T-helper 1 cell treated with Interleukin-12 subunit alpha and Interleukin-12 subunit beta and Interleukin-4 antibody, amounts not matched to agents 30 μg/mL and 1 μg/mL, for 36 hours (primary cell): ENCODE results near the gene EDN3.

Source experiments
- H3K27ac Mint-ChIP-seq: one replicate; pipeline ENCODE4 v1.8.0; 2021; ENCODE audit warnings: mild to moderate bottlenecking, mixed read lengths
- H3K27me3 Mint-ChIP-seq: one replicate; pipeline ENCODE4 v1.8.0; 2021; ENCODE audit warnings: low read depth, mixed read lengths
- H3K36me3 Mint-ChIP-seq: one replicate; pipeline ENCODE4 v1.8.0; 2021; ENCODE audit warnings: low read depth, mixed read lengths
- H3K4me1 Mint-ChIP-seq: one replicate; pipeline ENCODE4 v1.8.0; 2021; ENCODE audit warnings: low read depth, mixed read lengths
- H3K4me3 Mint-ChIP-seq: one replicate; pipeline ENCODE4 v1.8.0; 2021; ENCODE audit warnings: mild to moderate bottlenecking, moderate library complexity, mixed read lengths
- H3K9me3 Mint-ChIP-seq: one replicate; pipeline ENCODE4 v1.8.0; 2021; ENCODE audit warnings: mixed read lengths

The EDN3 gene

GRCh38 chr20:59300333-59301081, at the start of gene EDN3:
Gene EDN3 (plus strand): TSS chr20:59300611. CDS start chr20:59300813, 202 bp downstream.
- no peak within 1 kb of the TSS for H3K27ac Mint-ChIP-seq
- H3K4me3 Mint-ChIP-seq = no peak within 1 kb of the TSS
- H3K9me3 Mint-ChIP-seq = no peaks in the 10 kb centered on the region
- H3K27me3 Mint-ChIP-seq = peaks cover 79% of the 10 kb centered on the region
- H3K4me1 Mint-ChIP-seq = no peaks in the 10 kb centered on the region
- no peaks in the 10 kb centered on the region for H3K36me3 Mint-ChIP-seq

GRCh38 chr20:59253325-59253724, 47.1 kb upstream of the EDN3 start:
- H3K9me3 Mint-ChIP-seq = peaks cover 24% of the 10 kb centered on the region

GRCh38 chr20:59253779-59254319, 46.6 kb upstream of the EDN3 start:
- no peaks in the 10 kb centered on the region for H3K27me3 Mint-ChIP-seq
- H3K4me1 Mint-ChIP-seq = peaks cover 49% of the 10 kb centered on the region
- H3K4me3 Mint-ChIP-seq = peak overlapping the region; percentile 71
- H3K27ac Mint-ChIP-seq = peak overlapping the region; percentile 80
- peaks cover 24% of the 10 kb centered on the region for H3K9me3 Mint-ChIP-seq
- peaks cover 34% of the 10 kb centered on the region for H3K36me3 Mint-ChIP-seq

More at GRCh38 chr20:59253325-59253724, 47.1 kb upstream of the EDN3 start:
- no peaks in the 10 kb centered on the region for H3K27me3 Mint-ChIP-seq
- H3K27ac Mint-ChIP-seq = peak overlapping the region; percentile 80
- H3K36me3 Mint-ChIP-seq = peaks cover 36% of the 10 kb centered on the region
- no peak overlapping the region for H3K4me3 Mint-ChIP-seq
- peaks cover 46% of the 10 kb centered on the region for H3K4me1 Mint-ChIP-seq

- Mint-ChIP-seq H3K4me3 (no peak overlapping the region), H3K9me3 (peaks cover 21% of the 10 kb centered on the region), H3K36me3 (peaks cover 29% of the 10 kb centered on the region), H3K27me3 (peaks cover 4% of the 10 kb centered on the region), H3K4me1 (peaks cover 52% of the 10 kb centered on the region), H3K27ac (no peak overlapping the region)
Observed at GRCh38 chr20:59255256-59255655, 45.2 kb upstream of the EDN3 start.

- Mint-ChIP-seq H3K36me3 (peaks cover 10% of the 10 kb centered on the region), H3K27ac (peak overlapping the region; percentile 62), H3K27me3 (peaks cover 16% of the 10 kb centered on the region), H3K4me1 (peaks cover 34% of the 10 kb centered on the region), H3K9me3 (no peaks in the 10 kb centered on the region), H3K4me3 (peak overlapping the region; percentile 33)
Observed at GRCh38 chr20:59258221-59258621, 42.2 kb upstream of the EDN3 start.

- H3K27me3 Mint-ChIP-seq = peaks cover 33% of the 10 kb centered on the region
- no peaks in the 10 kb centered on the region for H3K9me3 Mint-ChIP-seq
- no peak overlapping the region for H3K27ac Mint-ChIP-seq
- H3K36me3 Mint-ChIP-seq = peaks cover 5% of the 10 kb centered on the region
- H3K4me1 Mint-ChIP-seq = peaks cover 22% of the 10 kb centered on the region
- no peak overlapping the region for H3K4me3 Mint-ChIP-seq
Observed at GRCh38 chr20:59259946-59260345, 40.5 kb upstream of the EDN3 start.

- H3K27ac Mint-ChIP-seq = no peak overlapping the region
- peaks cover 71% of the 10 kb centered on the region for H3K27me3 Mint-ChIP-seq
- no peak overlapping the region for H3K4me3 Mint-ChIP-seq
- no peaks in the 10 kb centered on the region for H3K36me3 Mint-ChIP-seq
- no peaks in the 10 kb centered on the region for H3K9me3 Mint-ChIP-seq
- H3K4me1 Mint-ChIP-seq = peaks cover 9% of the 10 kb centered on the region
Observed at GRCh38 chr20:59265298-59265697, 35.1 kb upstream of the EDN3 start.

GRCh38 chr20:59268870-59269269, 31.5 kb upstream of the EDN3 start:
- Mint-ChIP-seq H3K27me3 (peaks cover 56% of the 10 kb centered on the region), H3K4me3 (no peak overlapping the region), H3K27ac (no peak overlapping the region), H3K36me3 (no peaks in the 10 kb centered on the region), H3K4me1 (peaks cover 15% of the 10 kb centered on the region), H3K9me3 (no peaks in the 10 kb centered on the region)

GRCh38 chr20:59269411-59270025, 30.9 kb upstream of the EDN3 start:
- Mint-ChIP-seq H3K27ac (no peak overlapping the region), H3K9me3 (no peaks in the 10 kb centered on the region), H3K4me1 (peaks cover 22% of the 10 kb centered on the region), H3K27me3 (peaks cover 56% of the 10 kb centered on the region), H3K4me3 (no peak overlapping the region), H3K36me3 (no peaks in the 10 kb centered on the region)

GRCh38 chr20:59270380-59270779, 30.0 kb upstream of the EDN3 start:
- Mint-ChIP-seq H3K27ac (no peak overlapping the region), H3K4me3 (no peak overlapping the region), H3K9me3 (no peaks in the 10 kb centered on the region), H3K4me1 (peaks cover 22% of the 10 kb centered on the region), H3K36me3 (no peaks in the 10 kb centered on the region), H3K27me3 (peaks cover 47% of the 10 kb centered on the region)

- Mint-ChIP-seq H3K27me3 (peaks cover 37% of the 10 kb centered on the region), H3K4me1 (peaks cover 22% of the 10 kb centered on the region), H3K36me3 (no peaks in the 10 kb centered on the region), H3K9me3 (no peaks in the 10 kb centered on the region), H3K4me3 (peak overlapping the region; percentile 16), H3K27ac (peak overlapping the region; percentile 34)
Observed at GRCh38 chr20:59273739-59274357, 26.6 kb upstream of the EDN3 start.

- Mint-ChIP-seq H3K36me3 (no peaks in the 10 kb centered on the region), H3K27me3 (peaks cover 40% of the 10 kb centered on the region), H3K27ac (no peak overlapping the region), H3K9me3 (no peaks in the 10 kb centered on the region), H3K4me3 (no peak overlapping the region), H3K4me1 (peaks cover 13% of the 10 kb centered on the region)
Observed at GRCh38 chr20:59276938-59277337, 23.5 kb upstream of the EDN3 start.

GRCh38 chr20:59284470-59284869, 15.9 kb upstream of the EDN3 start:
- peaks cover 29% of the 10 kb centered on the region for H3K27me3 Mint-ChIP-seq
- no peaks in the 10 kb centered on the region for H3K36me3 Mint-ChIP-seq
- H3K4me1 Mint-ChIP-seq = no peaks in the 10 kb centered on the region
- H3K27ac Mint-ChIP-seq = no peak overlapping the region
- no peak overlapping the region for H3K4me3 Mint-ChIP-seq
- H3K9me3 Mint-ChIP-seq = no peaks in the 10 kb centered on the region

GRCh38 chr20:59289994-59290393, 10.4 kb upstream of the EDN3 start:
- peaks cover 18% of the 10 kb centered on the region for H3K27me3 Mint-ChIP-seq
- no peaks in the 10 kb centered on the region for H3K4me1 Mint-ChIP-seq
- H3K9me3 Mint-ChIP-seq = no peaks in the 10 kb centered on the region
- H3K4me3 Mint-ChIP-seq = no peak overlapping the region
- no peak overlapping the region for H3K27ac Mint-ChIP-seq
- no peaks in the 10 kb centered on the region for H3K36me3 Mint-ChIP-seq
